GM19372 (cell line): ENCODE data around the gene ZNF124.
"Not testable (repeated sequence)": the region's sequence is repeated elsewhere in the genome, so short reads cannot be mapped to it uniquely, and the experiment has no call there.

Experiments
- ATAC-seq: cut with Tn5 transposase; IDR thresholded peaks from one replicate; pipeline ENCODE4 v1.9.1; 2021; ENCODE audit warnings: mild to moderate bottlenecking, low read depth, moderate library complexity; ENCODE audit not compliant: unreplicated experiment

The ZNF124 gene

GRCh38 chr1:247173431-247173830 lies 1.6 kb upstream of the ZNF124 start:
- ATAC-seq = no peak

- no peak for ATAC-seq
These were observed 1.2 kb upstream of the ZNF124 start for GRCh38 chr1:247172996-247173395.

- ATAC-seq = peak; percentile 40
These were observed 377 bp downstream of the ZNF124 start for GRCh38 chr1:247171443-247171842.

- no peak for ATAC-seq
These were observed 6.1 kb downstream of the ZNF124 start for GRCh38 chr1:247165674-247166073.

DNA sequence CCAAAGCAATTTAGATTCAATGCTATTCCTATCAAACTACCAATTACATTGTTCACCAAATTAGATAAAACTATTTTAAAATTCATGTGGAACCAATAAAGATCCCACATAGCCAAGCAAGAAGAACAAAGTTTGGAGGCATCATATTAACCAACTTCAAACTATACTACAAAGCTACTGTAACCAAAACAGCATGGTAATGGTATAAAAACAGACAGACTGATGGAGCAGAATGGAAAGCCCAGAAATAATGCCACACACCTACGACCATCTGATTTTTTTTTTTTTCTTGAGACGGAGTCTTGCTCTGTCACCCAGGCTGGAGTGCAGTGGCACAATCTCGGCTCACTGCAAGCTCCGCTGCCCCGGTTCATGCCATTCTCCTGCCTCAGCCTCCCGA lies 7.1 kb downstream of the ZNF124 start:
- ATAC-seq = no peak

DNA sequence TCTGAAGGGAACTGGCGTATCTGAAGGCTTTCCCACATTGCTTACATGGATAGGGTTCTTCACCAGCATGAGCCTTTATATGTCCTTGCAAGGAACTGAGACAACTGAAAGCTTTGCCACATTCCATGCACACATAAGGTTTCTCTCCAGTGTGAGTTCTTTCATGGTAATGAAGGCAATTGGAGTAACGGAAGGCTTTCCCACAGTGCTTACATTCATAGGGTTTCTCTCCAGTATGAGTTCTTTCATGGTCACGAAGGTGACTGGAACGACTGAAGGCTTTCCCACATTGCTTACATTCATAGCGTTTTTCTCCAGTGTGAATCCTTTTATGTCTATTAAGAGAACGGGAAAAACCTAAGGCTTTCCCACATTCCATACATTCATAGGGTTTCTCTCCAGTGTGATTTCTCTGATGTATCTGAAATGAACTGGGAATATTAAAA lies 15.0 kb downstream of the ZNF124 start:
- no peak for ATAC-seq

GRCh38 chr1:247147781-247148180 lies 24.0 kb downstream of the ZNF124 start:
- no peak for ATAC-seq

GRCh38 chr1:247147120-247147519 lies 24.7 kb downstream of the ZNF124 start:
- ATAC-seq = not testable (repeated sequence)

DNA sequence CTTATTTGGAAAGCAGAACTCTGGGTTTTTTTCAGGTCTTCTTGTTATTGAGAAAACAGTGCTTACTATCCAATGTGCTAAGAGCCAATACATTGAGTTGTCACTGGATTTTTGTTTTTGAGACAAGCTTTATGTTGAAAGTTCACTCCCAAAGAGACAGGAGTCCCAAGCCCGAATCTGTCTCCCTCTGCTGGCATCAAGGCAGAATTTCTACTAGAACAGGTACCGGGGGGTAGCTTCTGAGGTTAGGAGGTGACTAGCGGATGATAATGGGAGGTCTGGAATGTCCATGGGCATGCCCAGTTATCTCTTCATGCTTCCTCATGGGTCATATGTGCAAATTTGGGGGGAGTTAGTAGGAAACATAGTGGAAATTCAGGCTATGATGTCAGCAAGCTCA lies 25.1 kb downstream of the ZNF124 start:
- no peak for ATAC-seq

DNA sequence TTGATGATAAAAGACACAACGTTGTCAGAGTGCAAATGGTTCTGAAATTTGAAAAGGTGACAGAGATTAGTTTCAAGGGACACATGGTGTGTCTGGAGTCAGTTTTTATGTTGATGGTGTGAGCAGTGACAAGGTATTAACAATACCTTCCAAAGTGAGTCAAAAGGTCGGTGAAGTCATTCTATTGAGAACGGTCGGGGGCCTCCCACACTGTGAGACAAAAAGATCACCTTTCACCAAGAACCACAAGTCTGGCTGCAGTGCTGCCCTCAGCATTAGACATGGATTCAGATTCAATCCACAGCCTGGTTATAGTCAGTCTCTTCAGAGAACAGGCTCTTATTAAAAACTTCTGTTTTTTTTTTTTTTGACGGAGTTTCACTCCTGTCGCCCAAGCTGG lies 26.5 kb downstream of the ZNF124 start:
- no peak for ATAC-seq

DNA sequence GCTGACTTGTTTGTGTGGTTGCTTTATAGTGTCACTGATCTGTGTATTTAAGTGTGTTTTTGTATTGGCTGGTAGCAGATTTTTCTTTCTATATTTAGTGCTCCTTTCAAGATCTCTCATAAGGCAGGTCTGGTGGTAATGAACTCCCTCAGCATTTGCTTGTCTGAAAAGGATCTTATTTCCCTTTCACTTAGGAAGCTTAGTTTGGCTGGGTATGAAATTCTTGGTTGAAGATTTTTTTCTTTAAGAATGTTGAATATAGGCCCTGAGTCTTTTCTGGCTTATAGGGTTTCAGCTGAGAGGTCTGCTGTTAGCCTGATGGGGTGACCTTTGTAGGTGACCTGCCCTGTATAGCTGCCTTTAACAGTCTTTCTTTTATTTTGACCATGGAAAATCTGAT lies 32.3 kb downstream of the ZNF124 start:
- not testable (repeated sequence) for ATAC-seq

- ATAC-seq = no peak
These were observed 40.6 kb downstream of the ZNF124 start for GRCh38 chr1:247131236-247131635.

DNA sequence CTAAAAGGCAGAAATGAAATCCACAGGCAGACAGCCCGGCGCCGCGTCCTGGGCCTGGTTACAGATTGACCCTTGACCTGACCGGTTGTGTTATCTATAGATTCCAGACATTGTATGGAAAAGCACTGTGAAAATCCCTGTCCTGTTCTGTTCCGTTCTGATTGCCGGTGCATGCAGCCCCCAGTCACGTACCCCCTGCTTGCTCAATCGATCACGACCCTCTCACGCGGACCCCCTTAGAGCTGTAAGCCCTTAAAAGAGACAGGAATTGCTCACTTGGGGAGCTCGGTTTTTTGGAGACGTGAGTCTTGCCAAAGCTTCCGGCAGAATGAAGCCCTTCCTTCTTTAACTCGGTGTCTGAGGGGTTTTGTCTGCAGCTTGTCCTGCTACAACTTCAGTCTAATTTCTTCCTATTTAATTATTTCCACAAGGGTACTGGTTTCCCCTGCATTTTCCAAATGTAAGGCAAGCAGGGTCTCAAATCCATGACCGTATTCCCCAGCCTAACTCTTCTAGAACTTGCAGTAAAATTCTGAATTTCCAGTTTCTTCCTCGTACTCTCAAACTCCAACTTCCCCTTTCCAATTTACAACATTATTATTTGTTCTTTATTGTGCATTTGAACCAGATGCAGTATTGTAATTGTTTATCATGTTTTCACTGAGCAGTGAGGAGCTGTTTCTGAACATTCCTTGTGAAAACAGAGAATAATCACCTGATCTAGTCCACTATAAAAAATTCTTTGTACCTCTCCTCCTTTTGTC lies 44.1 kb downstream of the ZNF124 start:
- ATAC-seq = not testable (repeated sequence)

DNA sequence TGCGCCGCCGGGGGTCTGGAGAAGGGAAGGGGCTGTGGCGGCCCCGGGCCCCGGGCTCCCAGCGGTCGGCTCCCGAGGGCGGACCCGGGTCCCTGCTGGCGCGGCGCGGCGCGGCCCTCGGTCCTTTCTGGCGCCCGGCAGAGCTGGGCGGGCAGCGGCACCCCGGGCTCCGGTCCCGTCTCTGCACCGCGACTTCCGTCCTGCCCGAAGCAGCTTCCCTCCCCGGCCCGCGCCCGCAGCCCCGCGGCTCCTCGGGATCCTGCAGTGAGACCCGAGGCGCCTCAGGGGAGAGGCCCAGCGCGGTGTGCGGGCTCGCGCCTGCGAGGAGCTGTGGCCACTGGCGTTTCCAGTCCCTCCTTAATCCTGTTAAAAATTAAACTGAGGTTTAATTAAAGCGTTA lies 45.2 kb downstream of the ZNF124 start:
- peak; percentile 54 for ATAC-seq

DNA sequence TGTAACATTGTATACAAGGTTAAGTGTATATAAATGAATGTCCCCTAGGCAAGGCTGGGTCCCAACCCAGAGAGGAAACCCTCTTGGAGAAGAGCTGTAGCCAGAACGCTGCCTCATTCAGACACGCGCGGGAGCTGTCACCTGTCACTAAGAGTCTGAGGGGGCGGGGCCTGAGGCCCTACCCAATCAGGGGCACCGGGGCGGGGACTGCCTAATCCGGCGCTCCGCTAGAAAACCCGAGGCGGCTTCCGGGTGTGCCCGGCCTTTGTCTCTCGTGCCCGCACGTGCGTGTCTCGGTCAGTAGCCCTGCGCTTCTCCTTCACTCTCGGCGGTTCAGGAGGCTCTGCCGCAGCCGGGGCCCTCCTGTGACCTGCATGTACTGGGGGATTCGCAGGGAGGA lies 45.7 kb downstream of the ZNF124 start:
- peak; percentile 97 for ATAC-seq

- no peak for ATAC-seq
These were observed 50.4 kb downstream of the ZNF124 start for GRCh38 chr1:247121382-247121781.

GRCh38 chr1:247120408-247120668 lies 51.5 kb downstream of the ZNF124 start:
- not testable (repeated sequence) for ATAC-seq

DNA sequence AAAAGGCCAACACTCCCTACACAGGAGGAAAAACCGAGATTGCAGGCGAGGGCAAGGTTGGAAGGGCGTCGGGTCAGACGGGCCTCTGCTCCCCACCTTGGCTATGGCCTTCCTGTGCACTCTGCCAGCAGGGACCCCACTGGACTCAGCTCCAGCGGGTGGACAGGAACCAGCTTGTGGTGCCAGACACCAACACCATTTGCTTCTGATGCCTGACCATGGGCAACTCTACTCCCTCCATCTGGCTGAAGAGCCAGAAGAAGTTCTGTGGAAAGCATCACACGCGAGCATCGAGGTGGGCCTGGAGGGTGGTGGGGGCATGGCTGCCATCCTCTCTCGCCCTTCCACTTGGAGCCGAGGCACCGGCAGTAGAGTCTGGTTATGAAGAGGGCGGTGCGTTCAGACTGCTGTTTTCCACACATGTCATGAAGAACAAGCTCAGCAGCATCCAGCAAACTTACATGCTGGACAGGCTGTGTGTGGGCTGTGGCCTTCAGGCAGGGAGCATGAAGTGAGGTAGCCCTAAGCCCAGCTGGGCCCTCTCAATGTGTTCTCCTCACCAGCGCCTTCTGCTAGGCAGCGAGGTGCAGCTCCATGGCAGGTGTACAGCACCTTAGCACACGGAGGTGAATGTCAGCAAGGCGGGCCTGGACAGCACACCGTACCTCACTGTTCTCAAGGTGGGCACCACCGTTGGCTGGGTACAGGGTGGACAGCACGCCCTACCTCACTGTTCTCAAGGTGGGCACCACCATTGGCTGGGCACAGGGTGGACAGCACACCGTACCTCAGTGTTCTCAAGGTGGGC lies 52.0 kb downstream of the ZNF124 start:
- ATAC-seq = no peak

- no peak for ATAC-seq
These were observed 52.8 kb downstream of the ZNF124 start for GRCh38 chr1:247118946-247119446.

DNA sequence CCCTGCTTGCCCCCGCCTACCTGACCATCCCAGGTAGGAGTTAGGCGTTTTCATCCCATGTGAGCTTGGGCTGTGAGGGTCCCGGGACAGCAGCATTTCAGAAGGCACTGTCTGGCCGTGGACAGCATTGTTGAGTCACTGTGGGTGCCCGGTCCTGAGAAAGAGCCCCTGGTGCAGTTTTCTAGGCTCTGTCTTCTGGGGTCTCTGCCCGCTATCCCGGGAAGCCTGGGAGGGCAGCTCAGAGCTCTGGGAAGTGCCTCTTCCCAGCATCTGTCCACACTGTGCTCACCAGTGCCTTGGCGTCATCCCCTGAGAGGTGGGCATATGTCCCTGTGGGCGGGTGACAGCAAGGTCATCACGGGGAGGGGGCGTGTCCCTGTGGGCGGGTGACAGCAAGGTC lies 56.3 kb downstream of the ZNF124 start:
- no peak for ATAC-seq

- ATAC-seq = no peak
These were observed 56.7 kb downstream of the ZNF124 start for GRCh38 chr1:247115141-247115510.
